ENCODE measurements around the gene PRPF40B. TPM values are rescaled to one million over a fixed set of nuclear protein-coding genes. Genes with fewer than 3 reads are reported as not detected.
"Not testable (repeated sequence)": the region's sequence is repeated elsewhere in the genome, so short reads cannot be mapped to it uniquely, and the experiment has no call there.

The PRPF40B gene
- total and polyA plus RNA-seq, 3 donors from 2014 or later, result 49.2 to 66.8 (median 66.7) TPM

- Histone ChIP-seq H3K4me1 (no peaks in the 10 kb centered on the region), H3K36me3 (ENCODE audit: low read depth, missing control alignments) (no peaks in the 10 kb centered on the region), H3K27ac (no peak overlapping the region), H3K9me3 (no peaks in the 10 kb centered on the region), H3K27me3 (no peaks in the 10 kb centered on the region), H3K4me3 (no peak overlapping the region)
- no peak for DNase-seq
- WGBS, 2 donors, result 71 to 89% methylated on average over 8 to 10 of the region's 10 CpGs
- TF ChIP-seq CTCF (IDR thresholded peaks at IDR 0.05), result no peak
- TF ChIP-seq POLR2A (IDR thresholded peaks at IDR 0.05), result no peak
- intact Hi-C loops (cut with DNase I; ENCODE audit: low total_unique reads), result no loop called here
Observed at GRCh38 chr12:49598527-49598926, 24.8 kb upstream of the PRPF40B start.

GRCh38 chr12:49599961-49600360 is 23.4 kb upstream of the PRPF40B start:
- no peaks in the 10 kb centered on the region for H3K27me3 ChIP-seq
- no peak for DNase-seq
- no peaks in the 10 kb centered on the region for H3K36me3 ChIP-seq (ENCODE audit: low read depth, missing control alignments)
- no peak overlapping the region for H3K27ac ChIP-seq
- 93 to 94% methylated on average over 8 of the region's 8 CpGs for WGBS, 2 donors
- TF ChIP-seq CTCF (IDR thresholded peaks at IDR 0.05), result no peak
- TF ChIP-seq POLR2A (IDR thresholded peaks at IDR 0.05), result no peak
- H3K4me1 ChIP-seq, result no peaks in the 10 kb centered on the region
- H3K9me3 ChIP-seq, result no peaks in the 10 kb centered on the region
- intact Hi-C loops (cut with DNase I; ENCODE audit: low total_unique reads), result no loop called here
- no peak overlapping the region for H3K4me3 ChIP-seq

GRCh38 chr12:49603721-49604120 is 19.6 kb upstream of the PRPF40B start:
- no peaks in the 10 kb centered on the region for H3K36me3 ChIP-seq (ENCODE audit: low read depth, missing control alignments)
- no peak overlapping the region for H3K27ac ChIP-seq
- H3K27me3 ChIP-seq, result no peaks in the 10 kb centered on the region
- H3K9me3 ChIP-seq, result no peaks in the 10 kb centered on the region
- no peak overlapping the region for H3K4me3 ChIP-seq
- DNase-seq, result no peak
- WGBS, 2 donors, result 100% methylated on average over 1 of the region's 1 CpG
- TF ChIP-seq CTCF (IDR thresholded peaks at IDR 0.05), result no peak
- no peak for TF ChIP-seq POLR2A (IDR thresholded peaks at IDR 0.05)
- no peaks in the 10 kb centered on the region for H3K4me1 ChIP-seq
- intact Hi-C loops (cut with DNase I; ENCODE audit: low total_unique reads), result no loop called here

GRCh38 chr12:49604856-49605255 is 18.5 kb upstream of the PRPF40B start:
- Histone ChIP-seq H3K36me3 (ENCODE audit: low read depth, missing control alignments) (no peaks in the 10 kb centered on the region), H3K9me3 (no peaks in the 10 kb centered on the region), H3K4me1 (no peaks in the 10 kb centered on the region), H3K27me3 (no peaks in the 10 kb centered on the region), H3K27ac (no peak overlapping the region), H3K4me3 (no peak overlapping the region)
- 54 to 73% methylated on average over 5 of the region's 5 CpGs for WGBS, 2 donors
- intact Hi-C loops (cut with DNase I; ENCODE audit: low total_unique reads), result no loop called here
- TF ChIP-seq CTCF (IDR thresholded peaks at IDR 0.05), result no peak
- TF ChIP-seq POLR2A (IDR thresholded peaks at IDR 0.05), result no peak
- no peak for DNase-seq

GRCh38 chr12:49605539-49605938 is 17.8 kb upstream of the PRPF40B start, which contains the start of gene FAM186B:
FAM186B (minus strand) TSS chr12:49605639; CDS start chr12:49605477, 162 bp downstream.
- H3K36me3 ChIP-seq (ENCODE audit: low read depth, missing control alignments); DNase-seq; H3K4me3 ChIP-seq; intact Hi-C loops (cut with DNase I; ENCODE audit: low total_unique reads); H3K4me1 ChIP-seq; H3K27me3 ChIP-seq; H3K9me3 ChIP-seq; H3K27ac ChIP-seq: not testable (repeated sequence)
- 95 to 97% methylated on average over 4 of the region's 4 CpGs for WGBS, 2 donors

All from testis (tissue), 3 donors.